Osteocyte (in vitro differentiated cells): Measurements from ENCODE around the gene IFTAP. TPM values are rescaled to one million over a fixed set of nuclear protein-coding genes. Genes with fewer than 3 reads are reported as not detected.

Source experiments
- DNase-seq: peaks from one replicate; pipeline ENCODE4 v3.0.0; 2021; ENCODE audit warnings: mixed read lengths; ENCODE audit not compliant: unreplicated experiment; ENCODE audit errors: extremely low spot score
- H3K27ac Mint-ChIP-seq: one replicate; pipeline ENCODE4 v1.8.0; 2021; ENCODE audit warnings: mild to moderate bottlenecking, mixed read lengths; ENCODE audit not compliant: unreplicated experiment
- H3K27me3 Mint-ChIP-seq: one replicate; pipeline ENCODE4 v1.8.0; 2021; ENCODE audit warnings: mixed read lengths; ENCODE audit not compliant: unreplicated experiment
- H3K36me3 Mint-ChIP-seq: one replicate; pipeline ENCODE4 v1.8.0; 2021; ENCODE audit warnings: mixed read lengths; ENCODE audit not compliant: unreplicated experiment
- H3K4me1 Mint-ChIP-seq: one replicate; pipeline ENCODE4 v1.8.0; 2021; ENCODE audit warnings: mixed read lengths; ENCODE audit not compliant: unreplicated experiment
- H3K4me3 Mint-ChIP-seq: one replicate; pipeline ENCODE4 v1.8.0; 2021; ENCODE audit warnings: mild to moderate bottlenecking, moderate library complexity, mixed read lengths; ENCODE audit not compliant: unreplicated experiment
- H3K9me3 Mint-ChIP-seq: one replicate; pipeline ENCODE4 v1.8.0; 2021; ENCODE audit warnings: mixed read lengths; ENCODE audit not compliant: unreplicated experiment
- total RNA-seq: library from RNA; stranded (reverse); gene quantifications from 2 replicates; pipeline ENCODE4 v1.2.1, GENCODE V29; 2021
- TF ChIP-seq, protein P1 (sequence below): fragments of 200-600 bp; sonication (generic); IDR thresholded peaks from 2 replicates; pipeline ENCODE4 v1.5.0; 2021; ENCODE audit warnings: antibody characterized with exemption, mild to moderate bottlenecking, moderate library complexity

Gene IFTAP
- total RNA-seq, 1 donor from 2014 or later = 22.5 TPM

DNA sequence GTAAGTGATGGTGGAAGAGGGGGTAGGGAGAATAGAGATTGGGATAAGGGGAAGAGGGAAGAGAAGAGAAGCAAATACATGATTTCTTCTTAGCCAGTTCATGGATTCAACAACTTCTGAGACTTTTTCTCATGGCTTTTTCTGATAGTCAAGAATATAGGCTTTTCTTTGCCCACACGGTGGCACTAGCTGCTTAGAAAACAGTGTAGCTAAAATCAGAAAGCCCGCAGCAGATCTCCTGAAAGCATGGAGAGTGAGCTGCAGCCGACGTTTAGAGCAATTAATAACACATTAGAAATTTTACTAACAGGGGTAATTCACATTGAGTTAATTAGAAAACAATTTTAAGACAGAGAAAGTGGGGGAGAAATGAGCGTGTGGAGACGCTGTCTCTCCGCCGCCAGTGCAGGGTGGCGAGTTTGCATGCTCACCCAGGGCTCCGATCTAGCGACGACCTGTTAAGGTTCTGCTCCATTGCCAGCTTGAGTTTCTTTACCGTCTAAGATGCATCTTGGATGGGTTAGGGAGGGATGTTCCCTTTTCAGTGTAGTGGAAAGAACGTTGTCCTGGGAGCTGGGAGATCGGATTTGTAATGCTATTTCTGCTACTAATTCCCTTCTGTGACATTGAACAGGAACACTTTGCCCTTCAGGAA, 29.8 kb upstream of the IFTAP start:
- no peak for DNase-seq
- H3K4me1 Mint-ChIP-seq = peaks cover 4% of the 10 kb centered on the region
- TF ChIP-seq, protein P1, sequence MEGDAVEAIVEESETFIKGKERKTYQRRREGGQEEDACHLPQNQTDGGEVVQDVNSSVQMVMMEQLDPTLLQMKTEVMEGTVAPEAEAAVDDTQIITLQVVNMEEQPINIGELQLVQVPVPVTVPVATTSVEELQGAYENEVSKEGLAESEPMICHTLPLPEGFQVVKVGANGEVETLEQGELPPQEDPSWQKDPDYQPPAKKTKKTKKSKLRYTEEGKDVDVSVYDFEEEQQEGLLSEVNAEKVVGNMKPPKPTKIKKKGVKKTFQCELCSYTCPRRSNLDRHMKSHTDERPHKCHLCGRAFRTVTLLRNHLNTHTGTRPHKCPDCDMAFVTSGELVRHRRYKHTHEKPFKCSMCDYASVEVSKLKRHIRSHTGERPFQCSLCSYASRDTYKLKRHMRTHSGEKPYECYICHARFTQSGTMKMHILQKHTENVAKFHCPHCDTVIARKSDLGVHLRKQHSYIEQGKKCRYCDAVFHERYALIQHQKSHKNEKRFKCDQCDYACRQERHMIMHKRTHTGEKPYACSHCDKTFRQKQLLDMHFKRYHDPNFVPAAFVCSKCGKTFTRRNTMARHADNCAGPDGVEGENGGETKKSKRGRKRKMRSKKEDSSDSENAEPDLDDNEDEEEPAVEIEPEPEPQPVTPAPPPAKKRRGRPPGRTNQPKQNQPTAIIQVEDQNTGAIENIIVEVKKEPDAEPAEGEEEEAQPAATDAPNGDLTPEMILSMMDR = peak; percentile 87
- peaks cover 69% of the 10 kb centered on the region for H3K27me3 Mint-ChIP-seq
- no peaks in the 10 kb centered on the region for H3K36me3 Mint-ChIP-seq
- H3K9me3 Mint-ChIP-seq = no peaks in the 10 kb centered on the region
- H3K27ac Mint-ChIP-seq = no peak overlapping the region
- H3K4me3 Mint-ChIP-seq = peak overlapping the region; percentile 67

DNA sequence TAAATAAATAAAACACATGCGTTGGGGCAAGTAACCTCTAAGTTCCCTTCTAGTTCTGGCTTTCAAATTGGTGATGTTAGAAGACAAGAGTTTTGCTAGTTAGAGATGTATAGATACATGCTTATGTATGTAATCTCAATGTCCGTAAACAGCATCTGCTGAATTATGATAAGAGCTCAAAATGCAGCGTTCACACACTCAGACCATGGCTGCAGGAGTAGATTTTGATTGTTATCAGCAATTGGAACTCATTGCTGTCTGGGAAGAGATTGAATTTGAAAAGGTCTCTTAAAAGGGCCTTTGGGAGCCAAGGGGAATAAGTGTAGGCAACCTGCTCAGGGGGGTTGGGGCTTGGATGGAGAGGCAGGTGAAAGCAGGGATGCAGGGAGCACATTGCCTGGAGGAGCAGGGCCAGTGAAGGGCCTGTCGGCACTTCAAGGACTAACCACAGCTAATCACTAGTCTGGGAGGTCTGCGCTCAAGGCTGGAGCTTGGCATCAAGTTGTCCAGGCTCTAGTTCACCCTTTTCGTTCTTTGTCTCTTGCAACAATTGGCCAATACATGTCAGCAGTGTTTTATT, 29.2 kb upstream of the IFTAP start:
- TF ChIP-seq, protein P1 = no peak
- H3K4me3 Mint-ChIP-seq = no peak overlapping the region

DNA sequence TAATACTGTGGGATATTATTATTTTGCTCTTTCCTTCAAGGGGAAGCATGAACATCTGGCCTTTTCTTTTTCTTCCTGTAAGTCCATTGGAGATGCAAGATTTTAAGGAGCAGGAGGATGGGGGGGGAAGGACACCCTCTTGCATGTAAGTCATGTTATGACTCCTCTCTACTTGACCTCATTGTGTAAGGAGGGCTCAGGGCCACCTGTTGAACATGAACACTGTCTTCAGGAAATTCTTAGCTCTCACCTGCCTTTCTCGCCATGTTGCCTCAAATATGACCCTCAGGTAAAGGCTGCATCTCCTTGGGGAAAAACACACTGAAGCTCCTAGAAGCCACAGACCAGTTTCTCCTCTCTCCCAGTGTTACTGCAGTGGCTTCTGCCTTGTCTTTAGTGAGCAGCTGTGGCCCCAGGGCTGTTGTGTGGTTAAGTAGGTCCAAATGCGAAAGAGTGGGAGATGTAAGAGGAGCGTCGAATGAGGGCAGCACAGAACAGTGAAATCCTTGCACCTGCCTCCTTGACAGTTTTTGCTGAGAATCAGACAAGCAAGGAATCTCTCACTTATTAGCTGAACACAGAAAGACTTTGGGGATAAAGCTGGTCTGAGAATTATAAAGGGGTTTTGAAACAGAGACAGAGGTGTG, 27.8 kb upstream of the IFTAP start:
- Mint-ChIP-seq H3K4me1 (peaks cover 4% of the 10 kb centered on the region), H3K9me3 (no peaks in the 10 kb centered on the region), H3K27me3 (peaks cover 70% of the 10 kb centered on the region), H3K4me3 (no peak overlapping the region), H3K27ac (no peak overlapping the region), H3K36me3 (no peaks in the 10 kb centered on the region)
- TF ChIP-seq, protein P1 = no peak
- no peak for DNase-seq

More for the DNA sequence above, 29.2 kb upstream of the IFTAP start:
- Mint-ChIP-seq H3K9me3 (no peaks in the 10 kb centered on the region), H3K36me3 (no peaks in the 10 kb centered on the region), H3K27ac (no peak overlapping the region), H3K27me3 (peaks cover 67% of the 10 kb centered on the region), H3K4me1 (peaks cover 4% of the 10 kb centered on the region)
- no peak for DNase-seq

DNA sequence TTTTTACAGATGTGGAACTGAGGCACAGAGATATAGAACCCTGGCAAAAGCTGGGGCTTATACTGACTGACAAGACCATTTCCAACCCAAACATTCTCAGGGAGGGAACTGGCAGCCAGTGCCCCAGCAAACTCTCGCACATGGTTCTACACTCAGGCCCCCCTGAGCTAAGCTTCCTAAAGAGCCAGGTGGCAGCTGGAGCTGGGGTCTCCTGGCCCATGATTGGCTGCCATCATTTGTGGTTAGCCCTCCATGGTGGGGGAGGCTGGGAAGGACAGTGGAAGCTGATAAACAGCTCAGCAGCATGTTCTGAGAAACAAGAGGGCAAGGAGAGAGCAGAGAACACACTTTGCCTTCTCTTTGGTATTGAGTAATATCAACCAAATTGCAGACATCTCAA, 26.6 kb upstream of the IFTAP start, which contains the start of gene RAG1:
Gene RAG1 (plus strand): TSS at position 314 of the 400 bp plus-strand sequence. CDS start 5,298 bp downstream, outside the sequence.
- TF ChIP-seq, protein P1 = no peak
- Mint-ChIP-seq H3K4me1 (peaks cover 4% of the 10 kb centered on the region), H3K4me3 (no peak within 1 kb of the TSS), H3K36me3 (no peaks in the 10 kb centered on the region), H3K27ac (no peak within 1 kb of the TSS), H3K27me3 (peaks cover 73% of the 10 kb centered on the region), H3K9me3 (no peaks in the 10 kb centered on the region)
- DNase-seq = no peak

DNA sequence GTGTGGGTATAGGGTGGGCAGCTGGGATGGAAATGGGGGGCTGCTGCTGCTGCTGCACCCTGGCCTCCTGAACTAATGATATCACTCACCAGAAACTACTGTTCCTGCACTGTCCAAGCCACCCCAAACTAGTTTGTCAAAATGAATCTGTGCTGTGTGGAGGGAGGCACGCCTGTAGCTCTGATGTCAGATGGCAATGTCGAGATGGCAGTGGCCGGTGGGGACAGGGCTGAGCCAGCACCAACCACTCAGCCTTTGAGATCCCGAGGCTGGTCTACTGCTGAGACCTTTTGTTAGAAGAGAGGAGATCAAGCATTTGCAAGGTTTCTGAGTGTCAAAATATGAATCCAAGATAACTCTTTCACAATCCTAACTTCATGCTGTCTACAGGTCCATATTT, 25.2 kb upstream of the IFTAP start:
- Mint-ChIP-seq H3K4me3 (no peak overlapping the region), H3K27ac (no peak overlapping the region), H3K4me1 (peaks cover 4% of the 10 kb centered on the region), H3K36me3 (no peaks in the 10 kb centered on the region), H3K27me3 (peaks cover 67% of the 10 kb centered on the region), H3K9me3 (no peaks in the 10 kb centered on the region)
- TF ChIP-seq, protein P1 = no peak
- DNase-seq = no peak
